ENCODE data around the gene ZBTB20.

Gene ZBTB20

DNA sequence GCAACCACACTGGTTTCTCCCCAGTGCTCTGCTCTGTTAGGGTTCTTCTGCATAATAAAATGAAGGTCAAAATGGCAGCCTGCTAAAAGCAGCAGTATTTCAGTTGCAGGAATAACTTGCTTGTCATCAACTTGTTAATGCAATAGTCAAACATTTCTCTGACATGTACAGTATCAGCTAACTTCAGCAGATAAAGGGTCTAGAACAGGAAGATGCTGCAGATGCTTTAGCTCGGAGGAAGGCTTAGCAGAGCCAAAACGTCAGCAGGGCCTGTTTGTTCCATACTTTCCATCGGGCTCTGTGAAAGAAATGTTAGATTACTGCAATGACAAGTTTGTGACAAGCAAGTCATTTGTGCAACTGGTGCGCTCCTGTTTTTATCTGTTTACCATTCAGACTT lies 561.4 kb downstream of the ZBTB20 start (continued):
- TF ChIP-seq, protein P1, sequence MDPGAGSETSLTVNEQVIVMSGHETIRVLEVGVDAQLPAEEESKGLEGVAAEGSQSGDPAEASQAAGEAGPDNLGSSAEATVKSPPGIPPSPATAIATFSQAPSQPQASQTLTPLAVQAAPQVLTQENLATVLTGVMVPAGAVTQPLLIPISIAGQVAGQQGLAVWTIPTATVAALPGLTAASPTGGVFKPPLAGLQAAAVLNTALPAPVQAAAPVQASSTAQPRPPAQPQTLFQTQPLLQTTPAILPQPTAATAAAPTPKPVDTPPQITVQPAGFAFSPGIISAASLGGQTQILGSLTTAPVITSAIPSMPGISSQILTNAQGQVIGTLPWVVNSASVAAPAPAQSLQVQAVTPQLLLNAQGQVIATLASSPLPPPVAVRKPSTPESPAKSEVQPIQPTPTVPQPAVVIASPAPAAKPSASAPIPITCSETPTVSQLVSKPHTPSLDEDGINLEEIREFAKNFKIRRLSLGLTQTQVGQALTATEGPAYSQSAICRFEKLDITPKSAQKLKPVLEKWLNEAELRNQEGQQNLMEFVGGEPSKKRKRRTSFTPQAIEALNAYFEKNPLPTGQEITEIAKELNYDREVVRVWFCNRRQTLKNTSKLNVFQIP (CRISPR knock-in tag; IDR thresholded peaks at IDR 0.05; ENCODE audit: borderline replicate concordance, low read depth), result no peak
- TF ChIP-seq, protein P2, sequence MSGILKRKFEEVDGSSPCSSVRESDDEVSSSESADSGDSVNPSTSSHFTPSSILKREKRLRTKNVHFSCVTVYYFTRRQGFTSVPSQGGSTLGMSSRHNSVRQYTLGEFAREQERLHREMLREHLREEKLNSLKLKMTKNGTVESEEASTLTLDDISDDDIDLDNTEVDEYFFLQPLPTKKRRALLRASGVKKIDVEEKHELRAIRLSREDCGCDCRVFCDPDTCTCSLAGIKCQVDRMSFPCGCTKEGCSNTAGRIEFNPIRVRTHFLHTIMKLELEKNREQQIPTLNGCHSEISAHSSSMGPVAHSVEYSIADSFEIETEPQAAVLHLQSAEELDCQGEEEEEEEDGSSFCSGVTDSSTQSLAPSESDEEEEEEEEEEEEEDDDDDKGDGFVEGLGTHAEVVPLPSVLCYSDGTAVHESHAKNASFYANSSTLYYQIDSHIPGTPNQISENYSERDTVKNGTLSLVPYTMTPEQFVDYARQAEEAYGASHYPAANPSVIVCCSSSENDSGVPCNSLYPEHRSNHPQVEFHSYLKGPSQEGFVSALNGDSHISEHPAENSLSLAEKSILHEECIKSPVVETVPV (CRISPR knock-in tag; IDR thresholded peaks at IDR 0.05), result no peak
- TF ChIP-seq TCF4 (CRISPR knock-in tag; IDR thresholded peaks at IDR 0.05; ENCODE audit: borderline replicate concordance), result no peak

DNA sequence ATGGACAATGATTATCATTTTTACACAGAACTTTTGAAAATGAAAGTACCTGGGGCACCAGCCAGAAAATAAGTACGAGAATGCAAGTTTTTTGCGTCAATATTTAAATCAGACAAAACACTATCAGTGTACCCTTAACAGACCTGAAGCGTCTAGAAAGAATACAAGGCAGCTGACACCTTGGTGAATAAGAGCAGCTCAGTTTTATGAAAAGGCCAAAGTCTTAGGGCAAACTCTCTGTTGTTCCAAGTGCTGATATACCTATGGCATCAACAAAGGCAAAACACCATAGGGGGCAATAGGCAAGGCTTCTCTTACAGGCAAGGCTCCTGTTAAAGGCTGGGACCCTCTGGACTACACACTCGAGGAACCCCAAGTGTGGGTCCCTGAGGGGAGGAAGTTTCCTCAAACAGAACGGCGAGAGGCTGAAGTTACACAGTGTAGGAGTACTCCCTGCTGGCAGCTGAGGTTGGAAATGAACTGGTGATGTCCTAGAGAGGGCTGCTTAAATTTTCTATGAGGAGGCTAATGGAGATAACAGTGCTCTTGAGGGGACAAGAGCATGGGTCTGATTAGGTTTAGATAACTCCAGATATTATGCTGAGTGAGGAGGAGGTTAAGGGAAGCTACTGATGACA lies 562.2 kb downstream of the ZBTB20 start:
- no peak for TF ChIP-seq RARB (CRISPR knock-in tag; IDR thresholded peaks at IDR 0.05)
- TF ChIP-seq PPARA (CRISPR knock-in tag; IDR thresholded peaks at IDR 0.05; ENCODE audit: borderline replicate concordance), result no peak
- no peak for TF ChIP-seq ARNTL (CRISPR knock-in tag; IDR thresholded peaks at IDR 0.05; ENCODE audit: borderline replicate concordance, low read depth)
- TF ChIP-seq, protein P3, sequence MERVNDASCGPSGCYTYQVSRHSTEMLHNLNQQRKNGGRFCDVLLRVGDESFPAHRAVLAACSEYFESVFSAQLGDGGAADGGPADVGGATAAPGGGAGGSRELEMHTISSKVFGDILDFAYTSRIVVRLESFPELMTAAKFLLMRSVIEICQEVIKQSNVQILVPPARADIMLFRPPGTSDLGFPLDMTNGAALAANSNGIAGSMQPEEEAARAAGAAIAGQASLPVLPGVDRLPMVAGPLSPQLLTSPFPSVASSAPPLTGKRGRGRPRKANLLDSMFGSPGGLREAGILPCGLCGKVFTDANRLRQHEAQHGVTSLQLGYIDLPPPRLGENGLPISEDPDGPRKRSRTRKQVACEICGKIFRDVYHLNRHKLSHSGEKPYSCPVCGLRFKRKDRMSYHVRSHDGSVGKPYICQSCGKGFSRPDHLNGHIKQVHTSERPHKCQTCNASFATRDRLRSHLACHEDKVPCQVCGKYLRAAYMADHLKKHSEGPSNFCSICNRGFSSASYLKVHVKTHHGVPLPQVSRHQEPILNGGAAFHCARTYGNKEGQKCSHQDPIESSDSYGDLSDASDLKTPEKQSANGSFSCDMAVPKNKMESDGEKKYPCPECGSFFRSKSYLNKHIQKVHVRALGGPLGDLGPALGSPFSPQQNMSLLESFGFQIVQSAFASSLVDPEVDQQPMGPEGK (CRISPR knock-in tag; IDR thresholded peaks at IDR 0.05; ENCODE audit: borderline replicate concordance), result no peak
- no peak for TF ChIP-seq ESRRG (CRISPR knock-in tag; IDR thresholded peaks at IDR 0.05)
- no peak for TF ChIP-seq OSR1 (CRISPR knock-in tag; IDR thresholded peaks at IDR 0.05)
- no peak for TF ChIP-seq SNAI2 (CRISPR knock-in tag; IDR thresholded peaks at IDR 0.05)
- no peak for TF ChIP-seq ZFP30 (CRISPR knock-in tag; IDR thresholded peaks at IDR 0.05)
- TF ChIP-seq ISL1 (CRISPR knock-in tag; IDR thresholded peaks at IDR 0.05), result no peak
- no peak for TF ChIP-seq TOX (CRISPR knock-in tag; IDR thresholded peaks at IDR 0.05; ENCODE audit: borderline replicate concordance)
- TF ChIP-seq, protein P2 (CRISPR knock-in tag; IDR thresholded peaks at IDR 0.05), result no peak
- TF ChIP-seq TCF4 (CRISPR knock-in tag; IDR thresholded peaks at IDR 0.05; ENCODE audit: borderline replicate concordance), result no peak
- TF ChIP-seq, protein P4, sequence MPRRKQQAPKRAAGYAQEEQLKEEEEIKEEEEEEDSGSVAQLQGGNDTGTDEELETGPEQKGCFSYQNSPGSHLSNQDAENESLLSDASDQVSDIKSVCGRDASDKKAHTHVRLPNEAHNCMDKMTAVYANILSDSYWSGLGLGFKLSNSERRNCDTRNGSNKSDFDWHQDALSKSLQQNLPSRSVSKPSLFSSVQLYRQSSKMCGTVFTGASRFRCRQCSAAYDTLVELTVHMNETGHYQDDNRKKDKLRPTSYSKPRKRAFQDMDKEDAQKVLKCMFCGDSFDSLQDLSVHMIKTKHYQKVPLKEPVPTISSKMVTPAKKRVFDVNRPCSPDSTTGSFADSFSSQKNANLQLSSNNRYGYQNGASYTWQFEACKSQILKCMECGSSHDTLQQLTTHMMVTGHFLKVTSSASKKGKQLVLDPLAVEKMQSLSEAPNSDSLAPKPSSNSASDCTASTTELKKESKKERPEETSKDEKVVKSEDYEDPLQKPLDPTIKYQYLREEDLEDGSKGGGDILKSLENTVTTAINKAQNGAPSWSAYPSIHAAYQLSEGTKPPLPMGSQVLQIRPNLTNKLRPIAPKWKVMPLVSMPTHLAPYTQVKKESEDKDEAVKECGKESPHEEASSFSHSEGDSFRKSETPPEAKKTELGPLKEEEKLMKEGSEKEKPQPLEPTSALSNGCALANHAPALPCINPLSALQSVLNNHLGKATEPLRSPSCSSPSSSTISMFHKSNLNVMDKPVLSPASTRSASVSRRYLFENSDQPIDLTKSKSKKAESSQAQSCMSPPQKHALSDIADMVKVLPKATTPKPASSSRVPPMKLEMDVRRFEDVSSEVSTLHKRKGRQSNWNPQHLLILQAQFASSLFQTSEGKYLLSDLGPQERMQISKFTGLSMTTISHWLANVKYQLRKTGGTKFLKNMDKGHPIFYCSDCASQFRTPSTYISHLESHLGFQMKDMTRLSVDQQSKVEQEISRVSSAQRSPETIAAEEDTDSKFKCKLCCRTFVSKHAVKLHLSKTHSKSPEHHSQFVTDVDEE (CRISPR knock-in tag; IDR thresholded peaks at IDR 0.05), result no peak
- no peak for TF ChIP-seq GLIS3 (CRISPR knock-in tag; IDR thresholded peaks at IDR 0.05)
- TF ChIP-seq, protein P1 (CRISPR knock-in tag; IDR thresholded peaks at IDR 0.05; ENCODE audit: borderline replicate concordance, low read depth), result no peak
- TF ChIP-seq ZNF8 (CRISPR knock-in tag; IDR thresholded peaks at IDR 0.05), result no peak
- TF ChIP-seq BACH2 (CRISPR knock-in tag; IDR thresholded peaks at IDR 0.05; ENCODE audit: borderline replicate concordance), result no peak
- TF ChIP-seq ZC3H10 (CRISPR knock-in tag; IDR thresholded peaks at IDR 0.05), result no peak
- ATAC-seq, result no peak

DNA sequence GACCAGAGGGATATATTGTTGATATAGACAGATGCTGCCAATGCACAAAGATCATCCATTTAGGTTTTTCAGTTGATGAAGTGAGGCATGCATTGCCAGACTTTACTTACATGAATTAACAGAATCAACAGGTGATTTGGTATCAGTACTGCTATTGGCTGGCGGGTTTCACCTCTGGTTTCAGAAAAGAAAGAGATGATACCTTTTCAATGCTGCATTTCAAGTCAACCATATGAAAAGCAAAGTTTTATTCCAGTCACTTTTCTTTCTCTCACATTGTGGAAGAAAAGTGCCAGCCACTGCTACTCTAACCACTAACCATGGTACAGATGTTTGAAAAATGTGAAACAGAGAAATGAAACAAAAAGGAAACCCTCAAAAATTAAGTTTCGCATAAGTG lies 564.2 kb downstream of the ZBTB20 start:
- ATAC-seq, result no peak
- no peak for TF ChIP-seq TCF4 (CRISPR knock-in tag; IDR thresholded peaks at IDR 0.05; ENCODE audit: borderline replicate concordance)
- TF ChIP-seq, protein P1 (CRISPR knock-in tag; IDR thresholded peaks at IDR 0.05; ENCODE audit: borderline replicate concordance, low read depth), result no peak

Measured in SK-N-SH treated with all-trans-retinoic acid at 6 μM for 48 hours (cell line).